T1000 (cell line): ENCODE measurements around the gene GALNT13.

Experiments used
- DNase-seq: peaks from one replicate; lab custom pipeline; 2025; ENCODE audit warnings: mixed read lengths; lab: John Stamatoyannopoulos, UW

Gene GALNT13

DNA sequence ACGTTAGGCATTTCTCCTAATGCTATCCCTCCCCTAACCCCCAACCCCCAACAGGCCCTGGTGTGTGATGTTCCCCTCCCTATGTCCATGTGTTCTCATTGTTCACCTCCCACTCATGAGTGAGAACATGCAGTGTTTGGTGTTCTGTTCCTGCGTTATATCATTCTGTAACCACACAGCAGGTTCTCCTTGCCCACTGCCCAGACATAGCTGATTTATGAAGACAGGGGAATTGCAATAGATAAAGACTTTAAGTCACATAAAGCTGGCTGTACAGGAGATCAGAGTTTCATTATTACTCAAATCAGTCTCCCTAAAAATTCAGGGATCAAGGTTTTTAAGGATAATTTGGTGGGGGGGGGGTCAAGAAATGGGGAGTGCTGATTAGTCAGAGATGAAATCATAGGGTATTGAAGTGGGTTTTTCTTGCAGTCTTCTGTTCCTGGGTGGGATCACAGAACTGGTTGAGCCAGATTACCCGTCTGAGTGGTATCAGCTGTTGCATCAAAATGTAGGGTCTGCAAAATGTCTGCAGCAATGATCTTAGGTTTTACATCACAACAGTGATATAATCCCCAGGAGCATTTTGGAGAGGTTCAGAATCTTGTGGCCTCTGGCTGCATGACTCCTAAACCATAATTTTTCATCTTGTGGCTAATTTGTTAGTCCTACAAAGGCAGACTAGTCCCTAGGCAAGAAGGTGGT, 434.7 kb downstream of the GALNT13 start:
- no peak for DNase-seq

DNA sequence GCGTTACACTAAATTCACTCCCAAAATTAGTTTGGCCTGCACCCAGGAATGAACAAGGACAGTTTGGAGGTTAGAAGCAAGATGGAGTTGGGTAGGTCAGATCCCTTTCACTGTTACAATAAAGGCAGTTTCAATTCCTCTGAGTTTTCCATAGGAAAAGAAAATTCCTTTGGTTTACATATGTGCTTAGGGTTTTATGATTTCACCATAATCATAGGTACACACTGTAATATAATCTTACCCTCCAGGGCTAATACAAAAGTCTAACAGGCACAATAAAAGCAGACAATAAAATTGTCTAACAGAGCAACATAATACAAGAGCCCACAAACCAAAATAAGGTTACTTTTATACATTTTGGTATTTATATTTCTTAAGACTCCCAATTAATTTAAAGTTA, 435.3 kb downstream of the GALNT13 start:
- no peak for DNase-seq

DNA sequence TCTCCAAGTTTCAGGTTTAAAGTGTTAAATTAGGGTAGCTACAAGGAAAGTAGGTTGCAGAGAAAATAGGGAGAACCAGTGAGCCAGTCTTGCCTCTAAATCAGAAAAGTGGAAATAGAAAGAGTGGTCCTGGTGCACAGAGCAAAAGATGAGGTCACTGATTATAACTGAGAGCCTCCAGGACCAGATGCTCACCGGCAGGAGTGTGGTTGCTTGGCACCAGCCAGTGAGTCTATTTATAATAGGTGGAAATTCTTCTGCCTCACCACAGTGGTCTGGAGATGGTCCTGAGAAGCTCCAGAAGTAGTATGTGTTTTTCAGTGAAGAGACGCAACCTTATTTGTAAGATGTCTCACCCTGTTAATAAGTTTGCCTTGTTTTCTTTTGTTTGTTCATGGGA, 452.9 kb downstream of the GALNT13 start:
- DNase-seq, result no peak

DNA sequence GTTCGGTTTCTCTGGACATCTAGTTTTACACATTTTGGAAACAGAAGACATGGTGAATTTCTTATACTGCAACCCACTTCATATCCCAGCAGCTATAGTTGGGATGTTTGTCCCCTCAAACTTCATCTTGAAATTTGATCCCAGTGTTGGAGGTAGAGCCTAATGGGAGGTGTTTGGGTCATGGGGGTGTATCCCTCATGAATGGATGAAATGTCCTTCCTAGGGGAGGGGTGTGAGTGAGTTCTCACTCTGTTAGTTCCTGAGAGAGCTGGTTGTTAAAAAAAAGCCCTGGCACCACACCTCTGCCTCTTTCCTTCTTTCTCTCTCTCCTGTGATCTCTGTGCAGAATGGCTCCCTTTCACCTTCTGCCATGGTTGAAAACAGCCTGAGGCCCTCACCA, 457.8 kb downstream of the GALNT13 start:
- DNase-seq, result no peak

DNA sequence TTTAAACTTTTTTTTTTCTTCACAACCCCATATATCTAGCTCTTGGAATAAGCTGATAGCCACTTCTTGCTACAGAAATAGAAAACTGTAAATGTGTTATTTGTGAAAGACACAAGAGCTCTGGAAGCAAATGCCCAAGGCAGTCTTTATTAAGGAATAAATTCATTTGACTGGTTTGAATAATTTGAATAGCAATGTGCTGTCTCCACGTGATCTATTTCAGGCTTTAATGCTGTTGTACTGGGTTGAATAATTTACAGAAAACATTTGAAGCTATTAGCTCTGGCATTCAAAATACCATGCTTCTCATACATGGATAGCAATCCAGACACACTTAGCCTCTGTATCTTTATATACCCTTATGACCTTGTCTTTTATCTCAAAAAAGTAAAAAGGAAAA, 460.1 kb downstream of the GALNT13 start:
- no peak for DNase-seq

DNA sequence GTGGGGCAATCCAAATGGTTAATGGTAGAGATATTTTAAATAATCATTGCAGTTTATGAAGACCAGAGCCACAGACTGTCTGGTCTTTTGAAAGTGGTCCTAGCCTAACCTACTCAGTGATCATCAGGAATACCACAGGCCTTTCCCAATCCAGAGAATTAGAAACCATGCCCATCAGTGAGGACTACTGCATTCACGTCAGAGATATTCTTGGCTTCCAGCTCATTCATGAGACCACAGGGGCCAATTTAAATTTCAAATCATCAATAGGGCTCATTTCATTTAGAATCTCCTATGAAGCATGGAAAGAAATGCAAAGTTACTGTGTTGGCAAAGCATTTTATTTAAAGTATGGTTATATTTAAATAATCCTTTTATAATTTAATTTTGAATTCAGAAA, 464.5 kb downstream of the GALNT13 start:
- DNase-seq, result no peak

DNA sequence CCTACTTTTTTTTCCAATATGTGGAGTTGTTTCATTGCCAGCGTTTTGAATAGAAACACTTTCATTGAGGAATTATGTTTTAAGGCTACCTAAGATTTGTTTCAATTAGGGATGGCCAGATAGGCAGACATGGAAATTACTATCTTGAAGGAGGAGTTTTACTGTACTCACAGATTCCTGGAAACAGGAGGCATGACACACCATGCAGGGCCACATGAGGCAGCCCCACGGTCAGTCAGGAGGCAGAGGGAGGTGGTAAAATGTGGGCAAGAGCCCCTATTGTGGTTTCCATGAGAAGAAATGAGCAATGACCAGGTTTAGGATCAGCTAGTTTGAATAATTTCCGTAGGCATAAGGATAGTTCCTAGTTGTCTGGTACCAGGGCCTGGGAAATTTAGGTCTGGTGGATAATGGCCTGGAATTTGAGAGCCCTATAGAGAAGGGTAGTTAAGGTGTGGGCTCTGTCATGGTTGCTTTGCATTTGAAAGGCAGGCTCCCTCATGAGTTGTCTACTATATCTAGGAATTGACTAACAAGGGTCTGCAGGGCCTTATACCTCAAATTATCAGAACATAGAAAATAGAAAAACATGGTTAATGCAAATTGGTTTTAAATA, 466.7 kb downstream of the GALNT13 start:
- no peak for DNase-seq

DNA sequence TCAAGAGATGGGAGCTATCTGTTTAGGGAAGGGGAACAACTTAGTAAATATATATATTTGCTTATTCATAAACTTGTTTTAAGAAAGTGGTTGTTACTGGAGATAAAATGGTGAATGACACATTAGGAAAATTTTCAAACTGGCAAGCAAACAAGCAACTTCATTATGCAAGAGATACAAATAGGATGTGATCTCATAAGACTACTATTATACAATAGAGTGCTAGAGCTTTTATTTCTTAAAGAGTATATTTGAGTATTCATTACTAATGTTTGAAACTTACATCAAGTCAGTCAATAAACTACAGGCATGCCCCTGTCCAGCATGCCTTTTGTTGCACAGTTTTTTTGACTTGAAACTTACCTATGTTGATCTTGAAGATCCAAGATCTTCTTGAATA, 471.6 kb downstream of the GALNT13 start:
- no peak for DNase-seq

DNA sequence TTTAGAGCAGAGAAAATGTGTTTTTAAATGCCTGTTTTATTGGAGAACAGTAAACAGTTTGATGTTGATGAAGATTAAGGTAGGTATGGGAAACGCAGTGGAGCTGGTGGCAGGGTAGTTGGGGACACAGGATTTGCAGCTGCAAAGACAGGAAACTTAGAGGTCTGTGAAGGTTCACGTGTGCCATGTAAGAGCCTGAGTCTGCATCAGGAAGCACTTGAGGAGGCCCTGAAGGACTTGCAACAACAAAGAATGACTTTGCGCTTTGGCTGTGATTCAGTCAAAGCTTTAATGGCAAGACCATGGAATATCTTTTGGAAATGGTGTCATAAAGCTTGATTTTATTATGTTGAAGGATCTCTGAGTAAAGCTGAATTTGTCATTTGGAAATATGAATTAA, 479.2 kb downstream of the GALNT13 start:
- DNase-seq, result no peak

DNA sequence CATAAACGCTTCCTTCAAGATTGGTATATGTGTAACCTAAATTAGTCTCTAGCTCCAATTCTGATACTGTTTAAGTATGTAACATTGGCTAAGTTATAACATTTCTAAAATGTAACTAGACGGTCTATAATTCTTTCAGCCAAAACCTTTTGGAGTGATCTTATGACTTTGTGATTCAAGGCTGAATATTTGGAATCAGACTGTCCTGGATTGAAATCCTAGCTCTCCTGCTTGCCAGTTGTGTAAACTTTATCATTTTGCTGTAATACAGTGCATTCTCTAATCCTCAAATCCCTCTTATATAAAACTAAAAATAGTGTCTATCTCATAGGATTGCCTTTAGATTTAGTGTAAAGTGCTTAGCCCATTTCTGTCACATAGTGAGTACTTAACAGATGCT, 489.6 kb downstream of the GALNT13 start:
- DNase-seq, result no peak

DNA sequence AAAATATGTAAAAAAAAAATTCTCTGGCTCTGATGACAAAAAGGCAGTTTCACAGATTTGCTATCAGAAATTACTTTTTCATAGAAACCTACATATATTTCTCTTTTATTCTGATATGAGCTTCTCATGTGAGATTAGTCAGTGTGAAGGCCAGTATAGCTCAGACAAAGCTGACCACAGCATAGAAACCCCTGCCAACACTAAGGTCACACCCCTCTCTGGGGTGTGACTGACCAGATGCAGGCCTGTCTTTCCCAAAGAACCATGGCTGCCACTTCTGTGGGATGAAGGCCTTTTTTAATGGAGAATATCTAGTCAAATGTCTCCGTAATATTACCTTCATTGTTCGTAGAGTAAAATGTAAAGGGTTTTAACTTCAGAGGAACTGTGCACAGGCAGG, 496.4 kb downstream of the GALNT13 start:
- DNase-seq, result no peak

DNA sequence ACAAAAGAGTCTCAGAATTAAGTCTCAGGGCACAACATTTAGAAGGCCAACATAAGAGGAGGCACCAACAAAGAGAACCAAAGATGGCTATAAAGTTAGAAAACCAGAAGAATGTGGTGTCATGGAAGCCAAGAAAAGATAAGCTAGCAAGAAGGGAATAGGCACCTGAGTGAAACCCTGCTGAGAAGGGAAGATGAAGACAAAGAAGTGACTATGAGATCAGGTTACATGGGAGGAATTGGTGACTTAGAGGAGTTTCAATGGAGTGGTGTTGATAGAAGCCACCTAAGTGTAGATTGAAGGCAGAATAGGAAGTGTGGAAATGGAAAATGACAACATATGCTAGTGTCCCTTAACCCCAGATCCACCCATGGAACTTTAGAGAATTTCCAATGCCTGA, 499.2 kb downstream of the GALNT13 start:
- no peak for DNase-seq

DNA sequence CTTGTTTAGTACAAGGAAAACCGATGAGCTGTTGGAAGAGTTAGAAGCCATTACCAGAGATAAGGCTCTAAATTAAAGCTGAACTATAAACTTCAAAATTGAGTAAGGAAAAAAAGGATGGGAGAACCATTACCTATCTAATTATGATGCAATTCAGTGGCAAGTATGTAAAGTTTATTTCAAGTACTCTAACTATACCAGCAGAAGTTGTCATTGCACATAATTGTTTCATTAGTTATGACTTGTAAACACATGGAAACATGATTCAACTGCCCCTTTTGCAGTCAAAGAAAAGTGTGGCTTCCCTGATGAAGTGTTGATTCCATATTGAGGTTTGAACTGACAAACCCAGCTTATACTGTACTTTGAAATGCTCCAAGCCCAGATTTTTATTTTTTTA, 502.7 kb downstream of the GALNT13 start:
- no peak for DNase-seq

DNA sequence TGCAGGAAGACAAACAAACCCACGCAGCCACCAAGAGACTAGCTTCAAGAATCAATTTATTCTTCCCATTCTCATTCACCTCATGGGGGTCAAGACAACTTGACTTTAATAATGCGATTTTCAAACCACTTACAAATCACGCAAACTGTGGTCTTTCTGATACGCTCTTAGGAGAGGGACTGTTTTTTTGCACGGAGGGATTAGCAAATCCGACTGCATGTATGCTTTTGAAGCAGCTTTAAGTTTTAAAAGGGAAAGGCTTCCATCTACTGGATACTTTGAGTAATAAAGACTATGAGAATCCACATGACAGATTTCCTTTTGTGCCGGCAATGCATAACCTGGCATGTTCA, 503.8 kb downstream of the GALNT13 start:
- no peak for DNase-seq

DNA sequence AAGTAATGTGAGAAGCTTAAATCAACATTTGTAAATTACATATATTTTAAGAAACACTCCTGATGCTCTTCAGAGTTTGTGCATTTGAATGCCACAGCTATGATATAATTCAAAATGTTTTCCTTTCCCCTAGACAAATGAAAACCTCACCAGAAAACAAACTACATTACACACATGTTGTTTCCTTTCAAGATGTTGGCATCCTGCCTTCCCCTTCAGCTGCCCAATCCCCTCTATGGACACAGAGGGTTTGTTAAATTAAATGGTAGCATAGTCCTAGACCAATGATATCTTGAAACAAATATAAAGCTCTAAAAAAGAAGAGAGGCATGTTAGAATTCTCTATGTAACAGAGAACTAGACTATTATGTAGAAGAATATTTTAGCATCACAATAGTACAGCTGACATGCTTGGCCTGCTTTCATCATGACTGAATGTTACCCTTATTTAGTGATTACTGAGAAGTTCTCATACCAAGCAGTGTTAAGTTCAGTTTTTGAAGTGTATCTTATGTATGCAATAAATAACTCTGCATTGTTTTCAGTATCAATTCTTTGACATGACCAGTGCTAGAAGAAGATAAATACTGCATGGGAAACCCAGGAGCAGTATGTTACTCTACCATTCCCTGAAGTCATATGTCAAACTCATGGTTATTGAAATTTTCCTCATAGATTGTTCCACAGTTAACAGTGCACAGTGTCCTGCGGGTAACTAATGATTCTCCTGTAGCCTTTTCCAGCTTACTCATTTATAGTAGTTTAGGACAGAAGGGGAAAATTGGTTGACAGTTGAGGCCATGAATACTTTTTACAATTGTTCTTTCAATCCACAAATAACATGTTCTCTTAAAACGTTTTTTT, 510.4 kb downstream of the GALNT13 start:
- no peak for DNase-seq

DNA sequence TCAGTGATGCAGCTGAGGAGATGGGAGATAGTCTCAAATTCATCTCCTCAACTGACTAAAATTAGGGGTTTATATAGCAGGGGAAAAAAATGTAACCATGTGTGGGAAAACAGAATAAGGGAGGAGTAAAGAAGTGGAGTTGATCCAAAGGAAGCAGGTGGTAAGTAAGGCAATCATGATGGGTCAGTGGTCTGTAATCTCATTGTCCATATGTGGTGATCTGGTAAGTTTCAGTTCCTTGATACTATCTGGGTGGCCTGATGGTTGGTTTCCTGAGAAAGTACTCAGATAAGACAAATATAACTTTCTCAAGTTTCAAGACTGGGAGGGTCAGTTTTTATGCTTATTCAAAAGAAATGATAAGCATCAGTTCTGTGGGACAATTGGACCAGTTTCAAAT, 514.5 kb downstream of the GALNT13 start:
- DNase-seq, result no peak

DNA sequence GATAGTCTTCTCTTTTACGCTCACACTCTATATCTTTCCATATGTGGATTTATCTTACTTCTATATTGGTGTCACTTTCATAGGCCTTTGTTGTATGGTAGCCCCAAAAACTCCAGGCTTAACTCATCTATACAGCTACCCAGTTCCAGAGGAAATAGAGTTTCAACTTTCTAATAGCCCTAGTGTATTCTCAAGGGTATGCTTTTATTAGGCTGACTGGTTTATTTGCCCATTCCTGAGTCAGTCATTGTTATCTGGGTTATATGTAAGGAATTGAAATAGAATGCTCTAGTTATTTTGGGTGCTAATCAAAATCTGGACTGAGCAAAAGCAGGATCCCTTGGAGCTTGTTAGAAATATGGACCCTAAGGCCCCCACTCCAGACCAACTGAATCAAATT, 519.3 kb downstream of the GALNT13 start:
- no peak for DNase-seq

DNA sequence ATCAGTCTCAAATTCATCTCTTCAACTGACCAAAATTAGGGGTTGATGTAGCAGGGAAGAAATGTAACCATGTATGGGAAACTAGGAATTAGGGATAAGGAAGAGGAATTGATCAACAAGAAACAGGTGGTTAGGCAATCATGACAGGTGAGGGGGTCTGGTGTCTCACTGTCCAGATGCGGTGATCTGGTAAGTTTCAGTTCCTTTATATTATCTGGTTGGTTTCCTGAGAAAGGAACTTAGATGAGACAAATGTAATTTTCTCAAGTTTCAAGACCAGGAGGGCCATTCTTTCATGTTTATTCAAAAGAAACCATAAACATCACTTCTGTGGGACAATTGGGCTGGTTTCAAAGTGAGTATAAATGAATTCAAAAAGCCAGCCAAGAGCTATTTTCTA, 520.5 kb downstream of the GALNT13 start:
- no peak for DNase-seq

DNA sequence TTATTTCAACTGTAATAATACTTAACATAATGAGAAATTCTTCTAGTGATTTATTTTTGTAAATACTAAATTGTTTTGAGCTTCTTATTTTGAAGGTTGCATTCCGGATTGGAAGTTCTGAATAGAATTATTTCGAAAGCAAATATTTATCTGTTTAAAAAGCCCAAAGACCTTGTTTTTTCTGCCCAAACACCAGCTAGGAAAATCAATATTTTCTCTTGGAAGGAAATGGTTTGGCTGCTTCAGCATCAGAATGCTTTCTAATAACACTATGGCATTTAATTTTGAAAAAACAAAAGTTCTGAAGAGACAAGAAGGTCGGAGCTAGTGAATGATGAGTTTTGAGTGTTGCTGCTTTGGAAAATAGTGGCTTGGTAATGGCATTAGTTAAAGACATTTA, 522.9 kb downstream of the GALNT13 start:
- no peak for DNase-seq

DNA sequence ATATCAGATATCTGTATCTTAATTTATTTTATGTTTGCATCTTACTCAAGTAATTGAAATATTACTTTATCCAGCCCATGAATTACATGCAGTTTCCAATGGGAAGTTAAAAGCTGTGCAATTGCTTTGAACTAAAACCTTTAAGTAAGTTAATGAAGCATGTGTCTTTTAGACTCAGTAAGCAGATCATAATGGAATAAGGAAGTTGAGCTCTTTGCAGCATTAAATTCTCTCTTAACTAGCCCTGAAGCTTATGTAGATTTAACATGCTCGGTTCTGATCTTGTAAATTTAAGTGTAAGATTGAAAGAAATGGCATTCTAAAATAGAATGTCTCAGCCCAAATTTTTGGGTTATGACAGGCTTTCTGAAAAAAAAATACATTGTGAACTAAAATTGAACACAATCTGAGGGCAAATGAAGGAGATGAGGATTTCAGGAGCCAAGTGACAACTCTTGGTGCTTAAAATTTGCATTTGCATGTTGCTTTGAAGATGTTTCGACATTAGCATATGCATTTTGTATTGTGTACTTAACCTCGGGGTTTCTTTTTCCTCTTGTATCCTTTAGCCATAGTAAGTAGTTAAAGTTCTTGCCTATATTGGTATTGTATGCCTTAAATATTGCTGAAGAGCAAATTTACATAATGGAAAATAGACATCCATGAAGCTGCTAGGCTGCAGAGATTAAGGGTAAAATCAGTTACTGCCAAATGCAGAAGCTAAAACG, 529.0 kb downstream of the GALNT13 start:
- no peak for DNase-seq

DNA sequence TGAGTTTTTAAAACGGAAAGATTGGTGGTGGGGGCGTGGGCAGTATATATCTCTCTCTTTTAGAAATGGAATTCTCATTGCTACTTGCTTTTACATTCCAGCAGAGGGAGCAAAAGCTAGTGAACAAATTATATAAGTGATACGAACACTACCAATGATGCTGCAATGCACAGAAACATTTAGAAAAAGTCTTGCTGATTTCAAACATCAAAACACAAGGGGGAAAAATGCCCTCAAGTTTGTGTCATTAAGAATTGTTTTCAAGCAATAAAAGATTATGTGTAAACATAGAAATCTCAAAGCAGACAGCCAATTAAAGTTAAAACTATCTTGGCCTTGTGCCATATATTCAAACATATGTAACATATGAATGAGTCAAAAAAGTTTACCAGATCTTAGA, 530.5 kb downstream of the GALNT13 start:
- DNase-seq, result no peak

DNA sequence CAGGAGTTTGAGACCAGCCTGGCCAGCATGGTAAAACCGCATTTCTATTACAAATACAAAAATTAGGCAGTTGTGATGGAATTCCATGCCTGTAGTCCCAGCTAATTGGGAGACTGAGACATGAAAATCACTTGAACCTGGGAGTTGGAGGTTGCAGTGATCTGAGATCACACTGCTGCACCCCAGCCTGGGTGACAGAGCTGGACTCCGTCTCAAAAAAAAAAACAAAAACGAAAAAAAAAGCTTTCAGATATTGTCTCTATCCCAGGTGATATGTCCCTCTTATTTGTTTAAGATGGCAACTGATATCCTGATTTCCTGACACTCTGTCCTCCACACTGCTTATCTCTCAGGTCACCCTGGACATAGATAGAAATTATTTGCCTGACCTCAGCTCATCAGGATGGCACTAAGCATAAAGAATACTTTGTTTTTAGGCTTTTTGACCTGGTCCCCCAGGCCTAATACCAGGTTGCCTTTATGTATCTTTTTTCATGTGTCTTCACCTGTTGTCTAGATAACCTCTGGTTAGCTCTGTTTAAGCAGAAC, 531.6 kb downstream of the GALNT13 start:
- no peak for DNase-seq
